ENCODE measurements around the gene LYRM2.
"Not testable (repeated sequence)": the region's sequence is repeated elsewhere in the genome, so short reads cannot be mapped to it uniquely, and the experiment has no call there.

The LYRM2 gene

DNA sequence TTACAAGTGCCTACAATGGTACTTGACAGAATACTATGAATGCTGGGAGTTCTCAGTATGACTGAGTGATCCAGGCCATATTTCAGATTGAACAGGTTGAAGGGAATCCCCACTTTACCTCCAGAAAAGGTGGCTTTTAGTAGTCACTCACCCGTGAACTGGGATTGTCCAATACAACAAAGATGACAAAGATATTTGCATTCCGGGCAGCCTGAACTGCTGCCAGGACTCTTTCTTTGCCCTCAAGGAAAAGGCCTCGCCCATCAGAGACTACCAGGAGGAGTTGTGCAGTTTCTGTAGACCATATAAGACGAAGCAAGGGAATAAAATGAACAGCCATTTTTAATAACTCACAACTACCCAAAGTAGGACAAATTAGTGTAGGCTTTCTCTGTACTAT lies 6.3 kb upstream of the LYRM2 start:
- DNase-seq: no peak

DNA sequence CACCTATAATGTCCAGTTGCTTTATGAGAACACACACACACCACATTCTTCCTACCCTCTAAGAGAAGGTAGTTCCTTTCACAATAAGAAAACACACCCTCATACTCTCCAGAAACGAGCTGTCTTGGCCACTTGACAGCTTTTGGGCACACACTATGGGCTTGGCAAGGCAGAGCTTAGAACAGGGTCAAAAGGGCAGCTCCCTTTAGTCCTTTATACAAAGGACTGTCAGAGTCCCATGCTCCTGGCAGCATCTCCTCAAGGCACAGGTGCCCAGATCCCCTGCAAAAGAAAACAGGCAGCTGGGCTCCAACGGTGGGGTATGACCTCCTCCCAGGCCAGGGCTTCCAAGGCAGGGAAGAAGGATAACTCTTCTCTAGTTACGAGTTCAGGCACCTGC lies 4.9 kb upstream of the LYRM2 start:
- no peak for DNase-seq

DNA sequence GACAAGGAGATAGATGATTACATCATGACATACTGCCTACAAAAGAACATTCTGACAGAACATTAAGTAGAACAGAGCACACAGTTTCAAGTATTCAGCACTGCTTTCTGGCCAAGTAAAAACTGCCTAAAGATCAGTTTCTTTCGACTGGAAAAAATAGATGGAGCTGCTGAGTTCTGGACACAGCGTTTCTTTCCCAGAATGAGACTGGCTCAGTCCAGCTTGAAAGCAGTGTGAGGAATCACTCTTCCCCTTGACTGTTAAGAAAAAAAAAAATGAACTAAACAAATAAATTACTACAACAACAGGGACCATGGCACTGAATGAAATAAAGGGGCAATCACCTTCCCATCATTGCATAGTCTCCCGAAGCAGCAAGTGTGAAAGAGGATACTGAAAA lies 4.4 kb upstream of the LYRM2 start:
- DNase-seq: no peak

DNA sequence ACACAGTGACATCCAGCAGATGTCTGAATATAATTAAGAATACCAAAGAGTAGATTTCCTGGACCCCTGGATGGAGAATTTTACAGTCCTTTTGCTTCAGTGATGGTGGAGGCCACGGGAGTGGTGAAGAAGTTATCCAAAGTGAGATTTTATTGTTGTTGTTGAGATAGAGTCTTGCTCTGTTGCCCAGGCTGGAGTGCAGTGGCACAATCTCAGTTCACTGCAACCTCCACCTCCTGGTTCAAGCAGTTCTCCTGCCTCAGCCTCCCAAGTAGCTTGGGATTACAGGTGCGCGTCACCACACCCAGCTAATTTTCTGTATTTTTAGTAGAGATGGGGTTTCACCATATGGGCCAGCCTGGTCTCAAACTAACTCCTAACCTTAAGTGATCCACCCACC lies 3.0 kb upstream of the LYRM2 start:
- not testable (repeated sequence) for DNase-seq

DNA sequence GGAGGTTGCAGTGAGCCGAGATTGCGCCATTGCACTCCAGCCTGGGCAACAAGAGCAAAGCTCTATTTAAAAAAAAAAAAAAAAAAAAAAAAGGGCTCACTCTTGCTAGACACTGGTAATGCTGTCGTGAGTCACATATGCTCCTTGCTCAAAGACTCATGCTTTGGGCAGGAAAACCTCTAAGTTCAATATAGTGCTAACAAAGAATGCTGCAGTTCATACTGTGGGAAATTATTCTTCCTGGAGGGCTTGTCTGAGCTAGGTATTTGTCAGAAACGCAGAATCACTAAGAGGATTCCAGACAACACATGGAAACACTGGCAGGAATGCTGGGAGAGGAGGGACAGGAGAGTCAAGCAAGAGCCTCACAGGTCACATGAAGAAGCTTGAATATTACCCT lies 2.3 kb upstream of the LYRM2 start:
- DNase-seq: no peak

DNA sequence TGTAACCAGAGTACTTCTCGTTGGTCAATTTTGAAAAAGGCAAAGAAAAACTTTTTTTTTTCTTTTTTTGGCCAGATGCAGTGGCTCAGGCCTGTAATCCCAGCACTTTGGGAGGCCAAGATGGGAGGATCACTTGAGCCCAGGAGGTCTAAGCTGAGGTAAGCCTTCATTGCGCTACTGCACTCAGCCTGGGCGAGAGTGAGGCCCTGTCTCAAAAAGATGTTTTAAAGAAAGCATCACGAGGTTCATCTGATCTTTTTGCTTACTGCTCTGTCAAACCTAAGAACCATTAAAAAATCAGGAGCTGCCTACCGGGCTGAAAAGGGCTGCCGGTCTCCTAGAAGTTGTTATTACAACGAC lies 607 bp downstream of the LYRM2 start:
- no peak for DNase-seq

DNA sequence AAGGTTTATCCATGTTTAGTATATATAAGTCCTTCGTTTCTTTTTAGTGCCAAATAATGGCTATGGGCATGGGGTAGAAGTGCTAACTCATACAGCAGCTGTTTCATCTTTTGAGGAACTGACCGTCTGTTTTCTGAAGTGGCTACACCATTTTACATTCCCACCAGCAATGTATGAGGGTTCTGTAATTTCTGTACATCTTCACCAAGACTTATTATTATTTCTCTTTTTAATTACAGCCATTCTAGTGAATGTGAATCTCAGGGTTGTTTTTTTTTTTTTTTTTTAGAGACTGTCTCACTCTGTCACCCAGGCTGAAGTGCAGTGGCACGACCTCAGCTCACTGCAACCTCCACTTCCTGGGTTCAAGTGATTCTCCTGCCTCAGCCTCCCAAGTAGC lies 2.1 kb downstream of the LYRM2 start:
- not testable (repeated sequence) for DNase-seq

DNA sequence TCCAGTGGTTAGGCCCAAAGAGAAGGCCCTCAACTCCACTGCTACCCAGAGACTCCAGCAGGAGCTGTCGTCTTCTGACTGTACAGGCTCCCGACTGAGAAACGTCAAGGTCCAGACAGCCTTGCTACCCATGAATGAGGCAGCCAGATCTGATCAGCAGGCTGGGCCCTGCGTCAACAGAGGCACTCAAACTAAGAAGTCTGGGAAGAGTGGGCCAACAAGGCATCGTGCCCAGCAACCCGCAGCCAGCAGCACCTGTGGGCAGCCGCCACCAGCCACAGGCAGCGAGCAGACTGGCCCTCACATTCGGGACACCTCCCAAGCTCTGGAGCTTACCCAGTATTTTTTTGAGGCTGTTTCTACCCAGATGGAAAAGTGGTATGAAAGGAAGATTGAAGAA lies 8.1 kb downstream of the LYRM2 start:
- no peak for DNase-seq

DNA sequence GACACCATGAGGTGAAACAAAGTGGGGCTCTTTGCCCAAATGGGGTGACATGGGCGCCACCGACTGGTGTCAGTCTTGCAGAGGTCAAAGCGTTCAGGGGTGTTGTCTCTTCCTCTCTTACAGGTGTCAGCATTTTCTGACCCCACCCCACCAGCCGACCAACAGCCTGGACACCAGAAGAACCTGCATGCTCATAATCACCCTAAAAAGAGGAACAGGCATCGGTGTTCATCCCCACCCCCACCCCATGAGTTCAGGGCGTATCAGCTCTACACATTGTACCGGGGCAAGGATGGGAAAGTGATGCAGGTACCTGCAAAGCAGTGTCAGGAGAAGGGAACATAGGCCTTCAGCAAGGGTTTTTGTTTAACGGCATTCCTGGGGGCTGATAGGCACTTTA lies 14.8 kb downstream of the LYRM2 start:
- DNase-seq: no peak

DNA sequence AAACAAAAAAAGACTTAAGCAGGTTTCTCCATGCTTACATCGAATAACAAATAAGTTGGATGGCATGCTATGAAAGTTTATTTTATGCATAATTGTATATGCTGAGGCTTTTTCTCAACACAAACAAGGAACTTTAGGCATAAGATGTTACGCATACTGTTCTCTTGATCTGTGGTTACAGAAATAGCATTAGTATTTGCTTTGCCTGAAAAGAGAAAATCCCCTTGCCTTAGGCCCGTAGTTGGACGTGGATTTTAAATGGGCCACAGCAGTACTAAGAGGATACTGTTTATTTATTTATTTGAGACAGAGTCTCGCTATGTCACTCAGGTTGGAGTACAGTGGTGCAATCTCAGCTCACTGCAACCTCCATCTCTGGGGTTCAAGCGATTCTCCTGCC lies 19.0 kb downstream of the LYRM2 start:
- no peak for DNase-seq

DNA sequence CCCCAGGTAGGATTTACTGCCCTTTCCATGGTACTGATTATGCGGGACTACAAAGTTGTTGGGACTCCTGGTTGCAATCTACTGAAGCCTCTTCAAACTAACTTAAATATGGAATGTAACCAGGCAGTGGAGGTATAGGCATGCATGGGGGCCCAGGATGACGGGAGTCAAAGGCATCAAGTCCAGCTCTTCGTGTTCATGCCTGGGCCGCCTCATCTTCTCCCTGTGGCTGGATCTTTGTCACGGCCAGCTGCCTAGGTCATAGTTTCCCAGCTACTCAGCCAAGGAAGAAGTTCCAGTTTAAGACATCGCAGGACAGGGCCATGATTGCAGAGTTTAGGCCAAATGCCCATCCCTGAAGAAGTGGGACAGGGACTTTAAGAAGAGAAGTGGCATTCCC lies 20.5 kb downstream of the LYRM2 start:
- no peak for DNase-seq

DNA sequence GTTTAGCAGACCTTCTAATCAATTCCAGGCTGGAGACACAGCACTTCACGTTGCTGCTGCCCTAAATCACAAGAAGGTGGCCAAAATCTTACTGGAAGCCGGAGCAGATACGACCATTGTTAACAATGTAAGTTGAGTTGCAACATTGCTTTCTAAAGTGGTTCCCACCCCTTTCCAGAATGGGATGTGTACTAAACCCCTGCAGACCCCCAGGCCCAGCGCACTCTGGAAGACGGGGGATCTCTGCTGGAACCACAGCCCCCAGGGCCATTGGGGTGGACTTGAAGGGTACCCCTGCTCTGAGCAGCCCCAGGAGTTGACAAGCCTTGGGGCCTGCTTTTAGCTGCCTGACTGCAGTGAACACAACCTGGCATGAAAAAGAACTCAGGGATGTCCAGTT lies 22.0 kb downstream of the LYRM2 start:
- DNase-seq: no peak

DNA sequence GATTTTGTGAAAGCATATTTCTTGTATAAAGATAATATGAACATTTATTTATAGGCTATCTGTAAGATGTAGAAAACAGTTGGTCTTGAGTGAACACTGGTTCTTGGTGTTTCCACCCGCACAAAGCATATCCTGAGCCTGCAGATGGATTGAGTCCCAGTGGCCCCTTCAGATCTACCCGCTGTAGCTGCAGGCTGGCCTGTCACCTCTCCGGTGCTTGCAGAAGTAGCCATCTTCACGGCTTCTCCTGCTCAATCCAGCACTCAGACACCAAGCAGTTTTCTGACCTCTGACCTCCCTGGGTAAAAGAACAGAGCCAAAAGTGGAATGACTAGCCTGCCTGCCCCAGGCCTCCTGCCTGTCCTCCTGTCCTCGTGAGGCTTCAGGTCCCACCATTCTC lies 22.7 kb downstream of the LYRM2 start:
- no peak for DNase-seq

DNA sequence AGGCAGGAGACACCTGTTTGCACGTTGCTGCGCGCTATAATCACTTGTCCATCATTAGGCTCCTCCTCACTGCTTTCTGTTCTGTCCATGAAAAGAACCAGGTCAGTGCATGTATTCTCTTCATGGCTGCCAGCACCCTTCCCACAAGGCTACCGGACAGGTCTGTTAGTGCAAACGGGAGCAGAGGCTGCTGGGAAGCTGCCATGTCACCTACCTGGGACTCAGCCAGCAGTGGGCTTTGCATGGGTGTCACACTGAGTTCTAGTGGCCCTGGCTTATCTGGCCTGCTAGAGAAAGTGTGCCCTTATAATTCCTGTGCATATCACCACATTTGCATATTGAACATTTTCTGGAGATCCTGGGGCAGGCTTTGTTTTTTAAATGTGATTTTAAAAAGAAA lies 24.8 kb downstream of the LYRM2 start:
- no peak for DNase-seq

DNA sequence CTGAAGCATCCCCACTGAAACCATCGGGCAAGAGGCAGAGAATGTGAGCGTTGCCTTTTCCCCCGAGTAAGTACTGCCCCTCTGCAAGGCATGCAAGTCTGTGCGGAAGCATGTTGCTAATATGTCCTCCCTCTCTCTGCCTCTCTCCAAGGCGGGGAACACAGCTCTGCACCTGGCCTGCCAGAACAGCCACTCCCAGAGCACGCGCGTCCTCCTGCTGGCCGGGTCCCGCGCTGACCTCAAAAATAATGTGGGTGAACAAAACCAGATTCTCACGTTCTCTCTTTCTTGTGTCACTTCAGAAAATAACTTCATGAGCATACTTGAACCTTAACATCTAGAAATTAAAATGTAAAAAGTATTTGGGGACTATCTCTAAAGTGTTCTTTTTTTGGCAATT lies 26.4 kb downstream of the LYRM2 start:
- no peak for DNase-seq

DNA sequence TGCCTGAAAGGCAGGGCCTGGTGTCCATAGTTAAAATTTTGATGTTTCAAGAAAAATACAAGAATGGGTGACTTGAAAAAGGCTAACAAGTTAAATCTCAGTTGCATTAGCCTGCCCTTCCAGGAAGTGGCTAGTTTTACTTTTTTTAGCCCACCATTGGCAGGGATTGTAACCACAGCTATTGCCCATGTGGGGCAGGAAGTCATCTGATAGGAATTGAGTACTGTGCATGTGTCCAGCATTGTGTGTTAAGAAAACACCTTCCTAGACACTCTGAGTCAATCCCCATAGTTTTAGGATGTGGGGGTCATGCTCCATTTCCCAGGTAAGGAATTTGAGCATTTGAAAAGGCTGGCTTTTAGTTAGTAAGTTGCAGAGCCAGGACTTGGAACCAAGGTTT lies 26.9 kb downstream of the LYRM2 start:
- no peak for DNase-seq

DNA sequence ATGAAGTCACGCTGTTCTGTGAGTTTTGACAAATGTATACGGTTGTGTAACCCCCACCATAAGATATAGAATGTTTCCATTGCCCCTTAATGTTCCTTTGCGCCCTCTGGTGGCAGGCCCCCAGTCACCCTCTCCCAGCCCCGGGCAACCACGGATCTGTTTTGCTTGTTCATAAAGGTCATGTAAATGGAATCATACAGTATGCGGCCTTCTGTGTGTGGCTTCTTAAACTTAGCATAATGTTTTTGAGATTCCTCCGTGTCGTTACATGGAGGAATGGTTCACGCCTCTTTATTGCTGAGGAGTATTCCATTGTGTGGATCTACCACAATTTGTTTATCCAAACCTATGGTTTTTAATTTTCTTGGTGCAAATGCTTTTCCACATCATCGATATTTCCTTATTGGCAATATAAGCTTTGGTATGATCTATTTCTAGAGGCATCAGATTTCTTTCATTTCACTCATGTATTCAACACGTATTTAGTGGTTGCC lies 28.4 kb downstream of the LYRM2 start:
- peak; percentile 47 for DNase-seq

DNA sequence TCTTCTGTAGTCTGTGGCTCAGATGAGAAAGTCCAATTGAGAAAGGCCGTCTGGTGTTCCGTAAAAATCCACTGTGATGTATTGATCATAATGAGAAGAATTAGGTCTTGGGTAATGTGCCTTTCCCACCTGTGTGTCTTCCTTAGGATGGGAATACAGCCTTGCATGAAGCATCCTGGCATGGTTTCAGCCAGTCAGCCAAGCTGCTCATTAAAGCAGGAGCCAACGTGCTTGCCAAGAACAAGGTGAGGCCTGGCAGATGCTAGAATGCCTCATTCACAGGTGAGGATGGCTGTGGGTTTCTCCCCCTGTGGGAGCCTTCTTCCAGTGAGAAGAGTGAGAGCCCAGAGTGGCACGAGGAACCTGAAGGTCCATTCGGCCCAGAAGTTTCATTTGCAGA lies 32.7 kb downstream of the LYRM2 start:
- no peak for DNase-seq

DNA sequence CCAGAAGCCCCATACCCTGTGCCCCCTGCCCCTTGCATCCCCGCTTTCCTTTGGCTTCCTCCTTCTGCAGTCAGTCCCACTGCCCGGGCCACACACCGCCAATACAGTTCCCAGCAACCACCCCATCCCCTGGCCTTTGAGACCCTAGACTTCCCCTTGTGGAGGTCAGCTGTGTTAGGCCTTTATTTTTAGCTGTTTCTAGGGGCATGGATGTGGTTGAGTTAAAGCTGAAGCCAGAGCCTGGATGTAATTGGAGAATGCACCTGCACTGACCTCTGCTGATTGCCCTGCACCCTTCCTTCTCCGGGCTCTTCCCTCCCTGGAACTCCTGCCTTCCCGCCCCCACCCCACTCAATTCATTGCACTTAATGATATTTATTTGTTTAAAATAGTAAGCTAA lies 33.9 kb downstream of the LYRM2 start:
- no peak for DNase-seq

DNA sequence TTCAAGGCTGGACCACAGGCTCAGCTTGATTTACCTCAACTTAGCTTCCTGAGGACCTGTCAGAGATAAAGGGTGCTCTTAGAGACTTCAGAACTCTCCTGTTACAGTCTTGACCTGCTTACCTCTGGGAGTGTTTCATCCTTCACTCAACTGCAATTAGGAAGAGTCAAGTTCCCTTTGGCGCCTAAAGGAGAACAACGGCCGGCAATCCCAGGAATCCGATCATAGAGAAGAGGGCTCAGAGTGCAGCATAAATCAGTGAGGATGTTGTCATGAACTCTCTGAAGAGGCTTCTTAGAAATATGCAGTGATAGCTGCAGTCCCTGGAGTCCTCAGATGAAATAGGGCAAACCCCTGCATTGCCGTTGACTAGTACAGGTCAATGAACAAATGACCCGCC lies 36.4 kb downstream of the LYRM2 start:
- DNase-seq: no peak

DNA sequence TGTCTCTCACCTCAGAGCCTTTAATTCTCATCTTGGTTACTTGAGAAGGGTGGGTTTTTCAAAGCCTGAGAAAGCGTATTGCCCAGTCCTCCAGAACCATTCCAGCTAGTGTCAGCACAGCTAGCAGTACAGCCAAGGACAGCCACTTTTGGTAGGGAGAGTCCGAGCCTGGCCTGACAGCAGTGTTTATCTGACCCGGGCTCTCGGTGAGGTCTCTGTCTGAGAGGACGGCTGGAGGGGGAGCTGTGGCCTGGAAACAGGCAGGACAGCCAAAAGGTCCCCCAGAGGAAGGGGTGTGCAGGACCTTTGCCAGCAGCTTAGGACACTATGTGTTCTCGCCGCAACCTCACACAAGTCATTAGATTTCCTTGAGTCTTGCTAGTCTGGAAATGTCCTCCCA lies 38.8 kb downstream of the LYRM2 start:
- DNase-seq: no peak

DNA sequence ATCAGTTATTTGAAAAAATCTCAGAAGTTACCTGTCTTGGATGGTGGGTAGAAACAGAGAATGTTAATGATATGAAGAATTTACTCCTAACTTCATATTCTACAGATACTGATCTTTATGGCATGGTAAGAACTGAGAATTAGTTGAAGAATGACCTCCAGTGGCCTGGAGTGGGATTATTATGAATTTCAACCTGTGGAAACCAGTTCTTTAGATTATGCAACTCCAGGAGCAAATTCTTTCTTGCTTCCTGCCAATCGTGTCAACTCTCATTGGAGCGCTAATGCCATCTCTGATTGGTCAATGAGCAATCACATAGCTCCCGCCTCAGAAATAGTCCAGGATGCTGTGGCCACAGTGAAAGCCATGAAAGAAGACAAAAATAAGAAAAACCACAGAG lies 40.6 kb downstream of the LYRM2 start:
- DNase-seq: peak; percentile 5

DNA sequence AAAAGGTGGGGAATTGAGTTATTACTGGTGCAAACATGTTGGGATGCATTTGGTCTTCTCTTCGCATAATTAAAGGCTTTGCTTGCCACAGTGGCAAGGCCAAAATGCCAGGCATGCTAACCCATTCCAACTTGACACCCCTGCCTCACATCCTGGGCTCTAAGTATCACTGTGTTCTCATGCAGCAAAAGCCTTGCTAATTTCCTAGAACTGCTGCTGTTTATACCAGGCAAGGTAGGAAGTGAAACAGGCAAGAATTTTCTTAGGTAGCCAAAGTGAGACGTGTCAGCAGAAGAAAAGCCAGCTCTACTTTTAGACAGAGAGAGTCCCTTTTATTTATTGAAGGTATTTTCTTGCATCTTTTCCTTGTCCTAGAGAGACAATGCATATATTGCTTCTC lies 41.2 kb downstream of the LYRM2 start:
- no peak for DNase-seq

DNA sequence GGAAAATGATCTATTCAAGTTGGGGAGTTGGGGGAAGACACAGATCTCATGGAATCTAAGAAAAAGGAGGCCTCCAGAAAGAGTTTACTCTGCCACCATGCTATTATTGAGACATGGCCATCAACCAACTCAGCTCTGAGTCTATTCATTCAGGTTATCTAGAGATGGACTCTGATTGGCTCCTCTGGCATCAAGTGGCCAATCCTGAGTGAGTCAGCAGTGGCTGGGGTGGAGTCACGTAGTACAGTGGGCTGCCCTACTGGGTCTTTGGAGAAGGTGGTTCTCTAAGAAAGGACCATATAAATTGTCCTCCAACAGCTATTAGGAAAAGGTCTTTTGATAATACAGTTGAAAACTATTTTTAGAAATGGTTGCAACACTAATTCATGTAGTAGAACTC lies 42.1 kb downstream of the LYRM2 start:
- DNase-seq: no peak

DNA sequence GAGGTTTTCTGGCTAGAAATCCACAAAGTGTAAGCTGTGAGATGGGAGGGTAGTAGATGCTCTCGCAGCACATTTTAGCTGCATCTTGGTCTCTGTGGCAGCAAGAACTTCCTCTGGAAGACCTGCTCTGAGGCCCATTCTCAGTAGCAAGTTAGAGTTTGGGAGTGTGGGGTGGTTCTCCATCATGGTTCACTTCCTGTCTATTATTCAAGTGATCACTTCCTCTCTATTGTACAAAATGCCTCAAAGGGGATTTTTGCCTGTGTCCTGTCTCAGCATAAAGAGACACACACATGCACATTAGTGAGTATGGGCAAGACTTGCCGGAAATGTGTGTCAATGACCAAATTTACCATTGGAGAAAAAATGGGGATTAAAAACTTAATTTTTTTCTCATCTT lies 42.5 kb downstream of the LYRM2 start:
- no peak for DNase-seq

DNA sequence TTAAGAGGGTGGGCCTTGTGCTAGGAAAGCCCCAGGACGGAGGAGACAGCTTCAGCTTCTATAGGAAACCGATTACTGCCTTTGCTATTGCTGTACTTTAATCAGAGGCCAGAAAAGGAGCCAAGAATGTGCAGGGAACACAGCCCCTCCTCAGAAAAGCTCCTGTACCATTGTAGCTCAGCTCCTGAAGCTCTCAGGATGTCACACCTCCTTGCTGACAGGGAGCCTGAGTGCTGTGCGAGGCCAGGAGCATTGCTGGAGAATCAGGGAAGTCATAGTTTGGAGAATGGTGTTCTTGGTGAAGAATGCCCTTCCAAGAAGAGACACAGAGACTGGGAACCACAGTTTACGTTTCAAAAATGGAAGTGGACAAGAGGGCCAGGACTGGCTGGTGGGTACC lies 46.8 kb downstream of the LYRM2 start:
- DNase-seq: no peak
